H9 (cell line): ENCODE data around the gene CPNE2. TPM values are rescaled to one million over a fixed set of nuclear protein-coding genes. Genes with fewer than 3 reads are reported as not detected.
"Not testable (repeated sequence)": the region's sequence is repeated elsewhere in the genome, so short reads cannot be mapped to it uniquely, and the experiment has no call there.

Source experiments
- DNase-seq: peaks from one replicate; pipeline ENCODE4 v3.0.0-alpha.2; 2017
- H2AFZ ChIP-seq: one replicate; pipeline ENCODE4 v1.6.1; 2013; ENCODE audit warnings: mild to moderate bottlenecking, low read length, control low read depth, moderate library complexity
- H2AK5ac ChIP-seq: 2 replicates; pipeline ENCODE4 v1.6.1; 2013; ENCODE audit warnings: low read length, control low read depth, mixed read lengths; ENCODE audit not compliant: insufficient read length
- H2BK120ac ChIP-seq: one replicate; pipeline ENCODE4 v1.6.1; 2013; ENCODE audit warnings: low read depth, mild to moderate bottlenecking, low read length, control low read depth, inconsistent platforms; ENCODE audit not compliant: poor library complexity, severe bottlenecking
- H2BK12ac ChIP-seq: 2 replicates; pipeline ENCODE4 v1.6.1; 2013; ENCODE audit warnings: low read length, control low read depth, mixed read lengths, low read depth; ENCODE audit not compliant: insufficient read length
- H2BK15ac ChIP-seq: 2 replicates; pipeline ENCODE4 v1.6.1; 2013; ENCODE audit warnings: low read depth, low read length, control low read depth
- H2BK20ac ChIP-seq: one replicate; pipeline ENCODE4 v1.6.1; 2013; ENCODE audit warnings: low read depth, mild to moderate bottlenecking, low read length, control low read depth, inconsistent platforms; ENCODE audit not compliant: poor library complexity, severe bottlenecking
- H2BK5ac ChIP-seq: 2 replicates; pipeline ENCODE4 v1.6.1; 2013; ENCODE audit warnings: low read length, control low read depth, mixed read lengths; ENCODE audit not compliant: insufficient read length
- H3K14ac ChIP-seq: 2 replicates; pipeline ENCODE4 v1.6.1; 2013; ENCODE audit warnings: low read length, control low read depth; ENCODE audit not compliant: insufficient read depth
- H3K18ac ChIP-seq: 2 replicates; pipeline ENCODE4 v1.6.1; 2013; ENCODE audit warnings: low read depth, mild to moderate bottlenecking, mixed read lengths, low read length, control low read depth; ENCODE audit not compliant: insufficient read length
- H3K23ac ChIP-seq: 2 replicates; pipeline ENCODE4 v1.6.1; 2013; ENCODE audit warnings: low read length, control low read depth, mixed read lengths, low read depth; ENCODE audit not compliant: insufficient read length
- H3K23me2 ChIP-seq: 2 replicates; pipeline ENCODE4 v1.6.1; 2013; ENCODE audit warnings: low read depth, mild to moderate bottlenecking, mixed read lengths, low read length, control low read depth; ENCODE audit not compliant: insufficient read length, poor library complexity, severe bottlenecking
- H3K27ac ChIP-seq: 2 replicates; pipeline ENCODE4 v1.5.1; 2013; ENCODE audit warnings: low read length, control low read depth, mixed read lengths, low read depth; ENCODE audit not compliant: insufficient read length
- H3K27me3 ChIP-seq: 2 replicates; pipeline ENCODE4 v1.6.1; 2013; ENCODE audit warnings: low read length, control low read depth, inconsistent platforms; ENCODE audit not compliant: insufficient read depth
- H3K4ac ChIP-seq: 2 replicates; pipeline ENCODE4 v1.6.1; 2013; ENCODE audit warnings: low read depth, mild to moderate bottlenecking, control low read depth, inconsistent platforms, low read length, moderate library complexity
- H3K4me1 ChIP-seq: 2 replicates; pipeline ENCODE4 v1.6.1; 2013; ENCODE audit warnings: low read length, control low read depth, inconsistent platforms; ENCODE audit not compliant: insufficient read depth
- H3K4me2 ChIP-seq: 2 replicates; pipeline ENCODE4 v1.6.1; 2013; ENCODE audit warnings: low read length, control low read depth, mixed read lengths; ENCODE audit not compliant: insufficient read length, insufficient read depth
- H3K56ac ChIP-seq: 2 replicates; pipeline ENCODE4 v1.6.1; 2013; ENCODE audit warnings: low read depth, mild to moderate bottlenecking, mixed read lengths, low read length, control low read depth; ENCODE audit not compliant: insufficient read length
- H3K79me1 ChIP-seq: 2 replicates; pipeline ENCODE4 v1.6.1; 2013; ENCODE audit warnings: low read depth, mild to moderate bottlenecking, moderate library complexity, low read length, control low read depth, inconsistent platforms; ENCODE audit not compliant: insufficient read depth, poor library complexity, severe bottlenecking
- H3K79me2 ChIP-seq: 2 replicates; pipeline ENCODE4 v1.6.1; 2013; ENCODE audit warnings: low read length, control low read depth, inconsistent platforms; ENCODE audit not compliant: insufficient read depth
- H3K9ac ChIP-seq: 2 replicates; pipeline ENCODE4 v1.6.1; 2013; ENCODE audit warnings: low read length, control low read depth, mixed read lengths; ENCODE audit not compliant: insufficient read length; ENCODE audit errors: extremely low read depth
- H3K9me3 ChIP-seq: one replicate; pipeline ENCODE4 v1.6.1; 2013; ENCODE audit warnings: low read depth, low read length, inconsistent platforms; ENCODE audit not compliant: control insufficient read depth
- H3T11ph ChIP-seq: one replicate; pipeline ENCODE4 v1.6.1; 2013; ENCODE audit warnings: mild to moderate bottlenecking, low read length, control low read depth, inconsistent platforms
- H4K20me1 ChIP-seq: one replicate; pipeline ENCODE4 v1.6.1; 2013; ENCODE audit not compliant: control insufficient read depth, insufficient read length, insufficient read depth
- H4K5ac ChIP-seq: 2 replicates; pipeline ENCODE4 v1.6.1; 2013; ENCODE audit warnings: low read depth, mild to moderate bottlenecking, mixed read lengths, low read length, control low read depth; ENCODE audit not compliant: insufficient read length
- H4K8ac ChIP-seq: replicated peaks from 2 replicates; pipeline ENCODE4 v1.6.1; 2013; ENCODE audit warnings: low read length, control low read depth, mixed read lengths, low read depth; ENCODE audit not compliant: insufficient read length
- H4K91ac ChIP-seq: 2 replicates; pipeline ENCODE4 v1.6.1; 2013; ENCODE audit warnings: low read depth, mild to moderate bottlenecking, moderate library complexity, mixed read lengths, low read length, control low read depth; ENCODE audit not compliant: insufficient read length
- H3K27ac Mint-ChIP-seq, 3 experiments: 2 replicates in 2 of 3; 3 replicates in 1 of 3; pipeline ENCODE4 v1.8.0; 2020 to 2021; ENCODE audit warnings: mixed read lengths in 3 of 3, mild to moderate bottlenecking in 1 of 3, moderate library complexity in 1 of 3
- H3K27me3 Mint-ChIP-seq: 2 replicates; pipeline ENCODE4 v1.8.0; 2021; ENCODE audit warnings: low read depth, mild to moderate bottlenecking, moderate library complexity, mixed read lengths
- H3K36me3 Mint-ChIP-seq, 3 experiments: 2 replicates in 2 of 3; 3 replicates in 1 of 3; pipeline ENCODE4 v1.8.0; 2020 to 2021; ENCODE audit warnings: low read depth in 3 of 3, mixed read lengths in 3 of 3; ENCODE audit not compliant: insufficient read depth in 1 of 3
- H3K4me1 Mint-ChIP-seq, 2 experiments: 2 replicates each; pipeline ENCODE4 v1.8.0; 2020; ENCODE audit warnings: mixed read lengths in 2 of 2
- H3K4me3 Mint-ChIP-seq, 2 experiments: 2 replicates in 1 of 2; 3 replicates in 1 of 2; pipeline ENCODE4 v1.8.0; 2020 to 2021; ENCODE audit warnings: mild to moderate bottlenecking in 2 of 2, mixed read lengths in 2 of 2, moderate library complexity in 1 of 2
- H3K9me3 Mint-ChIP-seq, 2 experiments: 2 replicates in 1 of 2; 3 replicates in 1 of 2; pipeline ENCODE4 v1.8.0; 2020; ENCODE audit warnings: mild to moderate bottlenecking in 2 of 2, mixed read lengths in 2 of 2, moderate library complexity in 1 of 2
- WGBS: extraction: QIAGEN DNeasy Blood & Tissue Kit; methylation state at CpG from one replicate; pipeline ENCODE4 v1.1.7; 2013; ENCODE audit warnings: missing lambda C conversion rate, low lambda C conversion rate, mixed read lengths; ENCODE audit not compliant: insufficient read length; ENCODE audit errors: extremely low coverage; 5-methylcytosine and 5-hydroxymethylcytosine counted together
- total RNA-seq: library from RNA; stranded (reverse); gene quantifications from 2 replicates; pipeline ENCODE4 v1.2.1, GENCODE V29; 2021
- TF ChIP-seq, protein P1 (sequence below): fragments of 200-600 bp; sonication (generic); conservative IDR thresholded peaks from 3 replicates; pipeline ENCODE4 v1.8.0; 2021; ENCODE audit warnings: antibody characterized with exemption, mild to moderate bottlenecking

CPNE2 gene
- total RNA-seq, 1 experiment from 2014 or later, result 8.0 TPM

DNA sequence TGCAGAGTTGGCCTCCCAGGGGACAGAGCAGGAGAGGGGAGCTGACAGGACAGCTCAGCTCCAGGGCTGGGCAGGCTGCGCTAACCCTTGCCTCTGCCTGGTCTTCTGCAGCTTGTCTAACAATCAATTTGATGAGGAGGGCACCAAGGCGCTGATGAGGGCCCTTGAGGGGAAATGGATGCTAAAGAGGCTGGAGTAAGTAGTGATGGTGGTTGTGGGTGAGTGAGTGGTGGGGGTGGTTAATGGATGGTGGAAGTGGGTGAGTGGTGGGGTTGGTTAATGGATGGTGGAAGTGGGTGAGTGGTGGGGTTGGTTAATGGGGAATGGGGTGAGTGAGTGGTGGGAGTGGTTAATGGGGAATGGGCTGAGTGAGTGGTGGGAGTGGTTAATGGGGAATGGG lies 22.0 kb upstream of the CPNE2 start:
- Mint-ChIP-seq H3K9me3 (no peaks in the 10 kb centered on the region), H3K27me3 (peaks cover 9% of the 10 kb centered on the region), H3K4me1 (peaks cover under 1 to 9% of the 10 kb centered on the region in 2 experiments; a peak in 1 of 4 replicates), H3K27ac (no peak overlapping the region), H3K4me3 (no peak overlapping the region), H3K36me3 (no peaks in the 10 kb centered on the region)
- TF ChIP-seq, protein P1, sequence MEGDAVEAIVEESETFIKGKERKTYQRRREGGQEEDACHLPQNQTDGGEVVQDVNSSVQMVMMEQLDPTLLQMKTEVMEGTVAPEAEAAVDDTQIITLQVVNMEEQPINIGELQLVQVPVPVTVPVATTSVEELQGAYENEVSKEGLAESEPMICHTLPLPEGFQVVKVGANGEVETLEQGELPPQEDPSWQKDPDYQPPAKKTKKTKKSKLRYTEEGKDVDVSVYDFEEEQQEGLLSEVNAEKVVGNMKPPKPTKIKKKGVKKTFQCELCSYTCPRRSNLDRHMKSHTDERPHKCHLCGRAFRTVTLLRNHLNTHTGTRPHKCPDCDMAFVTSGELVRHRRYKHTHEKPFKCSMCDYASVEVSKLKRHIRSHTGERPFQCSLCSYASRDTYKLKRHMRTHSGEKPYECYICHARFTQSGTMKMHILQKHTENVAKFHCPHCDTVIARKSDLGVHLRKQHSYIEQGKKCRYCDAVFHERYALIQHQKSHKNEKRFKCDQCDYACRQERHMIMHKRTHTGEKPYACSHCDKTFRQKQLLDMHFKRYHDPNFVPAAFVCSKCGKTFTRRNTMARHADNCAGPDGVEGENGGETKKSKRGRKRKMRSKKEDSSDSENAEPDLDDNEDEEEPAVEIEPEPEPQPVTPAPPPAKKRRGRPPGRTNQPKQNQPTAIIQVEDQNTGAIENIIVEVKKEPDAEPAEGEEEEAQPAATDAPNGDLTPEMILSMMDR, result no peak
- Histone ChIP-seq H3K18ac (no peak overlapping the region), H4K5ac (no peak overlapping the region), H2BK120ac (no peak overlapping the region), H2BK20ac (no peak overlapping the region), H3K23me2 (no peaks in the 10 kb centered on the region), H2BK12ac (no peak overlapping the region), H3K4me1 (no peaks in the 10 kb centered on the region), H3K9me3 (no peaks in the 10 kb centered on the region), H3T11ph (no peak overlapping the region), H4K8ac (no peak overlapping the region), H3K79me2 (no peaks in the 10 kb centered on the region), H4K20me1 (no peaks in the 10 kb centered on the region), H2AFZ (no peak overlapping the region), H2BK15ac (no peak overlapping the region), H3K4me2 (no peak overlapping the region), H3K27me3 (no peaks in the 10 kb centered on the region), H3K23ac (no peak overlapping the region), H3K14ac (no peak overlapping the region), H3K56ac (no peak overlapping the region), H3K9ac (no peak overlapping the region), H3K27ac (no peak overlapping the region), H3K4ac (no peak overlapping the region), H2BK5ac (no peak overlapping the region), H4K91ac (no peak overlapping the region), H3K79me1 (no peaks in the 10 kb centered on the region), H2AK5ac (no peak overlapping the region)
- WGBS, result no CpG with 5 or more reads among the region's 2 CpGs
- DNase-seq, result no peak

DNA sequence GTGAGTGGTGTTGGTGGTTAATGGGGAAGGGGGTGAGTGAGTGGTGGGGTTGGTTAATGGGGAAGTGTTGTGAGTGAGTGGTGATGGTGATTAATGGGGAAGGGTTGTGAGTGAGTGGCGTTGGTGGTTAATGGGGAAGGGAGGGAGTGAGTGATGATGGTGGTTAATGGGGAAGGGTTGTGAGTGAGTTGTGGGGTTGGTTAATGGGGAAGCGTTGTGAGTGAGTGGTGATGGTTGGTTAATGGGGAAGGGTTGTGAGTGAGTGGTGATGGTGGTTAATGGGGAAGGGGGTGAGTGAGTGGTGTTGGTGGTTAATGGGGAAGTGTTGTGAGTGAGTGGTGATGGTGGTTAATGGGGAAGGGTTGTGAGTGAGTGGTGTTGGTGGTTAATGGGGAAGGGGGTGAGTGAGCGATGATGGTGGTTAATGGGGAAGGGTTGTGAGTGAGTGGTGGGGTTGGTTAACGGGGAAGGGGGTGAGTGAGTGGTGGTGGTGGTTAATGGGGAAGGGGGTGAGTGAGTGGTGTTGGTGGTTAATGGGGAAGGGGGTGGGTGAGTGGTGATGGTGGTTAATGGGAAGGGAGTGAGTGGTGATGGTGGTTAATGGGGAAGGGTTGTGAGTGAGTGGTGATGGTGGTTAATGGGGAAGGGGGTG lies 21.2 kb upstream of the CPNE2 start:
- H2AK5ac ChIP-seq, H3K23me2 ChIP-seq, H3K4me1 ChIP-seq, H3K4me3 Mint-ChIP-seq, H3K23ac ChIP-seq, H2AFZ ChIP-seq, H2BK5ac ChIP-seq, H3K27ac ChIP-seq, H3K27me3 Mint-ChIP-seq, H3K14ac ChIP-seq, H4K91ac ChIP-seq, H3K27me3 ChIP-seq, H2BK15ac ChIP-seq, H3K9me3 ChIP-seq, H3K9me3 Mint-ChIP-seq, H2BK12ac ChIP-seq, H3T11ph ChIP-seq, H3K4me2 ChIP-seq, H2BK120ac ChIP-seq, H3K36me3 Mint-ChIP-seq, H3K79me1 ChIP-seq, H3K79me2 ChIP-seq, H3K18ac ChIP-seq, H4K20me1 ChIP-seq, H3K4ac ChIP-seq, H3K9ac ChIP-seq, H4K5ac ChIP-seq, H2BK20ac ChIP-seq, H4K8ac ChIP-seq, H3K56ac ChIP-seq, DNase-seq, H3K27ac Mint-ChIP-seq: not testable (repeated sequence)
- peaks cover 5 to 15% of the 10 kb centered on the region in 2 experiments; a peak in 3 of 4 replicates for H3K4me1 Mint-ChIP-seq
- 100% methylated on average over 4 of the region's 4 CpGs for WGBS
